MM.1S (cell line): ENCODE measurements around the gene KRTAP12-1.

Source experiments
- EZH2 ChIP-seq: fragments of 300-600 bp; sonication (generic); optimal IDR thresholded peaks from 2 replicates; pipeline ENCODE3; 2017; ENCODE audit warnings: low read depth, mild to moderate bottlenecking, antibody characterized with exemption, low read length, mixed read lengths
- EZH2phosphoT487 ChIP-seq: fragments of 300-600 bp; sonication (generic); IDR thresholded peaks from 2 replicates; pipeline ENCODE4 v1.6.1; 2018; ENCODE audit warnings: antibody characterized with exemption, low read length
- TF ChIP-seq, protein P1 (sequence below): fragments of 300-600 bp; sonication (generic); IDR thresholded peaks from 2 replicates; pipeline ENCODE4 v1.5.1; 2016; ENCODE audit warnings: antibody characterized with exemption, low read length, mixed read lengths

DNA sequence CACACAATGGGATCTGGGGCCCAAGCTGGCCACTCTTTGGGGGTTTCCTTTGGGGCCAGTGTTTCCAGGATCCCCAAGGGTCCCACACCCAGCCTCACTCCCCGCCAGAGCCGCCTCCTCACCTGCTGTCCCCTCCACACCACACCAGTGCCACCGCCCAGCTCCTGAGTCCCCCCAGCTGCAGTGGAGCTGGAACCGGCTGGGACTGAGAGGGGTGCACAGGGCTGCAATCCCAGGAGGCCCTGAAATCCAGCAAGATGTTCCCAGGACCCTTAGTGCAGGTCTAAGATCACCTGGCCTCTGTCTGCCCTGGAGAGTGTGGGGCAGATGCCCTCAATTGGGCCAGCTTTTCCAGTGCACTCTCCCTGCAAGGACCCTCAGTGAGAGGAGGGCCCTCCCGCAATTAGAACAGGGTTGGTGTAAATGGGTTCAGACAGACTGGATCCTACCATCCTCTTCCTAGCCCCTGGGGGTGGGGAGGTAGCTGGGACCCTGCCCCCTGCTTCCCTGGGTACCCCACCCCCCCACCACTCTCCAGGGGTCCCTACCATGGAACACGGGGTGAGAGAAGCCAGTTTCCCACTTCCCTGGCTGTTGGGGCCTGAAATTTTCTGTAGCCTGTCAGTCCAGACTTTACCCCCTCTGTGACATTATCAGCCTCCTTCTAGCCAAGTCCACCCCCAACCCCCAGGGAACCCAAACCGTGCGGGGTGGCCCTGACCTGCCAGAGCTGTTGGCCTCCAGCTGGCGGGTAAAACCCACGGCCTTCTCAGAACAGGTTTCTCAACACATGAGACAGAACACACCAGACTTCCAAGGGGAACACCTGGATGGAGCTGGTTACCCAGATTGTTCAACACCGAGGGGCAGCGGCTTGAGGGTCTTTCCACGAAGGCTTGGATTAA lies 22.0 kb upstream of the KRTAP12-1 start:
- no peak for TF ChIP-seq EZH2
- TF ChIP-seq, protein P1, sequence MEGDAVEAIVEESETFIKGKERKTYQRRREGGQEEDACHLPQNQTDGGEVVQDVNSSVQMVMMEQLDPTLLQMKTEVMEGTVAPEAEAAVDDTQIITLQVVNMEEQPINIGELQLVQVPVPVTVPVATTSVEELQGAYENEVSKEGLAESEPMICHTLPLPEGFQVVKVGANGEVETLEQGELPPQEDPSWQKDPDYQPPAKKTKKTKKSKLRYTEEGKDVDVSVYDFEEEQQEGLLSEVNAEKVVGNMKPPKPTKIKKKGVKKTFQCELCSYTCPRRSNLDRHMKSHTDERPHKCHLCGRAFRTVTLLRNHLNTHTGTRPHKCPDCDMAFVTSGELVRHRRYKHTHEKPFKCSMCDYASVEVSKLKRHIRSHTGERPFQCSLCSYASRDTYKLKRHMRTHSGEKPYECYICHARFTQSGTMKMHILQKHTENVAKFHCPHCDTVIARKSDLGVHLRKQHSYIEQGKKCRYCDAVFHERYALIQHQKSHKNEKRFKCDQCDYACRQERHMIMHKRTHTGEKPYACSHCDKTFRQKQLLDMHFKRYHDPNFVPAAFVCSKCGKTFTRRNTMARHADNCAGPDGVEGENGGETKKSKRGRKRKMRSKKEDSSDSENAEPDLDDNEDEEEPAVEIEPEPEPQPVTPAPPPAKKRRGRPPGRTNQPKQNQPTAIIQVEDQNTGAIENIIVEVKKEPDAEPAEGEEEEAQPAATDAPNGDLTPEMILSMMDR = no peak
- TF ChIP-seq EZH2phosphoT487 = no peak
